ENCODE measurements around the gene NXPH1. TPM values are rescaled to one million over a fixed set of nuclear protein-coding genes. Genes with fewer than 3 reads are reported as not detected.

NXPH1 gene
- total and polyA plus RNA-seq, 2 experiments from 2014 or later: not detected

- Histone ChIP-seq H3K4me2 (ENCODE audit: unreplicated experiment) (no peak overlapping the region), H3K9ac (no peak overlapping the region), H3K9me3 (ENCODE audit: low read depth) (peaks cover 3% of the 10 kb centered on the region), H3F3A (ENCODE audit: insufficient read depth) (no peaks in the 10 kb centered on the region), H3K4me1 (ENCODE audit: insufficient read depth) (no peaks in the 10 kb centered on the region), H4K20me1 (ENCODE audit: insufficient read depth) (no peaks in the 10 kb centered on the region), H3K27me3 (replicated peaks; ENCODE audit: insufficient read depth) (no peaks in the 10 kb centered on the region), H3K79me2 (ENCODE audit: insufficient read depth) (no peaks in the 10 kb centered on the region), H2AFZ (no peak overlapping the region), H3K36me3 (ENCODE audit: low read depth) (no peaks in the 10 kb centered on the region), H3K4me3 (no peak overlapping the region), H3K27ac (no peak overlapping the region), H3K9me2 (ENCODE audit: insufficient read depth) (no peaks in the 10 kb centered on the region)
- in situ Hi-C loops (cut with MboI): no loop called here
- WGBS, 2 experiments (ENCODE audit: low coverage in 1 of 2, low lambda C conversion rate in 2 of 2, missing lambda C conversion rate in 2 of 2): 4 to 18% methylated on average over 2 of the region's 2 CpGs
- TF ChIP-seq EZH2 (IDR thresholded peaks at IDR 0.05; ENCODE audit: insufficient read depth, poor library complexity, severe bottlenecking): no peak
- TF ChIP-seq EZH2phosphoT487 (IDR thresholded peaks at IDR 0.05; ENCODE audit: insufficient read depth, low read depth): no peak
- DNase-seq: no peak
Observed at GRCh38 chr7:8778459-8778858, 345.1 kb downstream of the NXPH1 start.

GRCh38 chr7:8781166-8781565, 347.8 kb downstream of the NXPH1 start:
- no peak overlapping the region for H3K9ac ChIP-seq
- no peaks in the 10 kb centered on the region for H3K4me1 ChIP-seq (ENCODE audit: insufficient read depth)
- H3F3A ChIP-seq (ENCODE audit: insufficient read depth): no peaks in the 10 kb centered on the region
- TF ChIP-seq EZH2 (IDR thresholded peaks at IDR 0.05; ENCODE audit: insufficient read depth, poor library complexity, severe bottlenecking) (no peak), EZH2phosphoT487 (IDR thresholded peaks at IDR 0.05; ENCODE audit: insufficient read depth, low read depth) (no peak)
- DNase-seq: no peak
- H2AFZ ChIP-seq: no peak overlapping the region
- no peaks in the 10 kb centered on the region for H3K27me3 ChIP-seq (replicated peaks; ENCODE audit: insufficient read depth)
- in situ Hi-C loops (cut with MboI): no loop called here
- no peak overlapping the region for H3K4me3 ChIP-seq
- H4K20me1 ChIP-seq (ENCODE audit: insufficient read depth): no peaks in the 10 kb centered on the region
- no peaks in the 10 kb centered on the region for H3K9me2 ChIP-seq (ENCODE audit: insufficient read depth)
- H3K36me3 ChIP-seq (ENCODE audit: low read depth): no peaks in the 10 kb centered on the region
- peaks cover 3% of the 10 kb centered on the region for H3K9me3 ChIP-seq (ENCODE audit: low read depth)
- no peak overlapping the region for H3K4me2 ChIP-seq (ENCODE audit: unreplicated experiment)
- no peak overlapping the region for H3K27ac ChIP-seq
- H3K79me2 ChIP-seq (ENCODE audit: insufficient read depth): no peaks in the 10 kb centered on the region

- Histone ChIP-seq H3K4me1 (ENCODE audit: insufficient read depth) (no peaks in the 10 kb centered on the region), H3K27ac (no peak overlapping the region), H3K9me3 (ENCODE audit: low read depth) (peaks cover 3% of the 10 kb centered on the region), H3K9me2 (ENCODE audit: insufficient read depth) (no peaks in the 10 kb centered on the region), H4K20me1 (ENCODE audit: insufficient read depth) (no peaks in the 10 kb centered on the region), H3K4me2 (ENCODE audit: unreplicated experiment) (no peak overlapping the region), H3K4me3 (no peak overlapping the region), H3K79me2 (ENCODE audit: insufficient read depth) (no peaks in the 10 kb centered on the region), H3K9ac (no peak overlapping the region), H3F3A (ENCODE audit: insufficient read depth) (no peaks in the 10 kb centered on the region), H3K27me3 (replicated peaks; ENCODE audit: insufficient read depth) (no peaks in the 10 kb centered on the region), H3K36me3 (ENCODE audit: low read depth) (no peaks in the 10 kb centered on the region), H2AFZ (no peak overlapping the region)
- 0 to 2% methylated on average over 2 of the region's 2 CpGs for WGBS, 2 experiments (ENCODE audit: low coverage in 1 of 2, low lambda C conversion rate in 2 of 2, missing lambda C conversion rate in 2 of 2)
- no peak for TF ChIP-seq EZH2phosphoT487 (IDR thresholded peaks at IDR 0.05; ENCODE audit: insufficient read depth, low read depth)
- no peak for TF ChIP-seq EZH2 (IDR thresholded peaks at IDR 0.05; ENCODE audit: insufficient read depth, poor library complexity, severe bottlenecking)
- no peak for DNase-seq
- in situ Hi-C loops (cut with MboI): no loop called here
Observed at GRCh38 chr7:8783229-8783628, 349.8 kb downstream of the NXPH1 start.

GRCh38 chr7:8785081-8785480, 351.7 kb downstream of the NXPH1 start:
- no peak overlapping the region for H2AFZ ChIP-seq
- DNase-seq: no peak
- no peaks in the 10 kb centered on the region for H4K20me1 ChIP-seq (ENCODE audit: insufficient read depth)
- H3K9ac ChIP-seq: no peak overlapping the region
- no peak overlapping the region for H3K4me2 ChIP-seq (ENCODE audit: unreplicated experiment)
- no peaks in the 10 kb centered on the region for H3K36me3 ChIP-seq (ENCODE audit: low read depth)
- H3K9me3 ChIP-seq (ENCODE audit: low read depth): peaks cover 3% of the 10 kb centered on the region
- no peak for TF ChIP-seq EZH2 (IDR thresholded peaks at IDR 0.05; ENCODE audit: insufficient read depth, poor library complexity, severe bottlenecking)
- no peaks in the 10 kb centered on the region for H3K9me2 ChIP-seq (ENCODE audit: insufficient read depth)
- no peaks in the 10 kb centered on the region for H3K4me1 ChIP-seq (ENCODE audit: insufficient read depth)
- H3K4me3 ChIP-seq: no peak overlapping the region
- no peaks in the 10 kb centered on the region for H3F3A ChIP-seq (ENCODE audit: insufficient read depth)
- H3K79me2 ChIP-seq (ENCODE audit: insufficient read depth): no peaks in the 10 kb centered on the region
- in situ Hi-C loops (cut with MboI): no loop called here
- H3K27ac ChIP-seq: no peak overlapping the region
- no peaks in the 10 kb centered on the region for H3K27me3 ChIP-seq (replicated peaks; ENCODE audit: insufficient read depth)

- Histone ChIP-seq H3K4me1 (ENCODE audit: insufficient read depth) (no peaks in the 10 kb centered on the region), H2AFZ (no peak overlapping the region), H3F3A (ENCODE audit: insufficient read depth) (no peaks in the 10 kb centered on the region), H3K4me3 (no peak overlapping the region), H3K27ac (no peak overlapping the region), H4K20me1 (ENCODE audit: insufficient read depth) (no peaks in the 10 kb centered on the region), H3K79me2 (ENCODE audit: insufficient read depth) (no peaks in the 10 kb centered on the region), H3K36me3 (ENCODE audit: low read depth) (no peaks in the 10 kb centered on the region), H3K9me2 (ENCODE audit: insufficient read depth) (no peaks in the 10 kb centered on the region), H3K4me2 (ENCODE audit: unreplicated experiment) (no peak overlapping the region), H3K9ac (no peak overlapping the region), H3K9me3 (ENCODE audit: low read depth) (peaks cover 4% of the 10 kb centered on the region), H3K27me3 (replicated peaks; ENCODE audit: insufficient read depth) (no peaks in the 10 kb centered on the region)
- TF ChIP-seq EZH2phosphoT487 (IDR thresholded peaks at IDR 0.05; ENCODE audit: insufficient read depth, low read depth) (no peak), EZH2 (IDR thresholded peaks at IDR 0.05; ENCODE audit: insufficient read depth, poor library complexity, severe bottlenecking) (no peak)
- DNase-seq: no peak
- WGBS, 2 experiments (ENCODE audit: low coverage in 1 of 2, low lambda C conversion rate in 2 of 2, missing lambda C conversion rate in 2 of 2): 82 to 86% methylated on average over 4 of the region's 4 CpGs
- in situ Hi-C loops (cut with MboI): no loop called here
Observed at GRCh38 chr7:8800986-8801385, 367.6 kb downstream of the NXPH1 start.

Other genes starting within 250 kb of the NXPH1 start
- not detected in 2 replicates for gene ICA1, start 171.4 kb upstream of the NXPH1 start, total RNA-seq (2014; rRNA removed; shearing (Covaris generic))
- not detected in 2 replicates for gene ICA1, start 171.4 kb upstream of the NXPH1 start, polyA plus RNA-seq (2016; fragmentation: Nextera tagmentation; extraction: Ambion mirVana)